GM19193 (cell line): Measurements from ENCODE around the gene DMKN.

Experiments used
- POLR2A ChIP-seq: IDR thresholded peaks from 4 replicates; pipeline ENCODE4 v1.6.1; 2011; ENCODE audit not compliant: insufficient read depth, insufficient read length; ENCODE audit errors: extremely low read depth

DMKN gene

DNA sequence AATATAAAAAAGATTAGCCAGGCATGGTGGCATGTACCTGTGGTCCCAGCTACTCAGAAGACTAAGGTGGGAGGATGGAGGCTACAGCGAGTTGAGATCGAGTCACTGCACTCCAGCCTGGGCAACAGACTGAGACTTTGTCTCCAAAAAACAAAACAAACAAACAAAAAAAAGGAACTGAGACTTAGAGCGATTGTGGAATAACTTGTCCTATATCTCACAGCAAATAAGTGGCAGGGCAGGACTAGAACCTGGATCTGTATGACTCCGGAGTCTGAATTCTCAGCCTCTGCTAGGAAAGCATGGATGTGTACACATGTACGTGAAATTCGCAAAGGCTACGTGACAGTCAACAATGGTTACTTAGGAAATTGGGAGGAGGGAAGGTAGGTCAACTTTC lies 43.3 kb downstream of the DMKN start:
- TF ChIP-seq POLR2A, result no peak

DNA sequence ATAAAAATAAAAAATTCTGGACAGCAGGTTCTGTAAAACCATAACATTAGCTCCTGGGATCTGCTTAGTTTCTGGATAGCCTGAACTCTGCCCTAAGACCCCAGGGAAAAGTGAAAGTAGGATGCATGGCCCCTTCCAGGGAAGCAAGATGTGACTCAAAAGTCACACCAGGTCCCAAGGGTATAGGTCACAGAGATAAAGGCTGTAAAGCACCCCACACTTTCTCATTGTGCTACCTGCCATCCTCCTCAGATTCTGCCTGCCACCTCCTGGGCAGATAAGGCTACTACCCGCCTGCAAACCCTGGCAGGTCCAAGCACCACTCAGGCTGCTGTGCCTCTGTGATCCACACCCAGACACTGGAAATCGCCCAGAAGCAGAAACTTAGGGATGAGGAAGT lies 44.8 kb downstream of the DMKN start:
- TF ChIP-seq POLR2A, result no peak

DNA sequence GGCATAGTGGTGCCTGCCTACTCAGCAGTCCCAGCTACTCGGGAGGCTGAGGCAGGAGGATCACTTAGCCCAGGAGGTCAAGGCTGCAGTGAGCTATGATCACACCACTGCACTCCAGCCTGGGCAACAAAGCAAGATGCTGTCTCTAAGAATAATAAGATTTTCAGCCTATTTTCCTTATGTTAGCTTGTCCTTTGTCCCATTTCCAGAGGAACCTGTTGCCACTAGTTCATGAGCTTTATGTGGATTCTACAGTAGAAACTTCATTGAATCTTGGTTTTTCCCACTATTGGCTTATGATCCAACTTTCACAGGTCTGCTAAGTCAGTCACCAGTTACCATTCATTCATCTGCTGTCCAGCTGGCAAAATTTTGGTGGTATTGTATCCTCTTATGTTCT lies 47.2 kb downstream of the DMKN start:
- no peak for TF ChIP-seq POLR2A

DNA sequence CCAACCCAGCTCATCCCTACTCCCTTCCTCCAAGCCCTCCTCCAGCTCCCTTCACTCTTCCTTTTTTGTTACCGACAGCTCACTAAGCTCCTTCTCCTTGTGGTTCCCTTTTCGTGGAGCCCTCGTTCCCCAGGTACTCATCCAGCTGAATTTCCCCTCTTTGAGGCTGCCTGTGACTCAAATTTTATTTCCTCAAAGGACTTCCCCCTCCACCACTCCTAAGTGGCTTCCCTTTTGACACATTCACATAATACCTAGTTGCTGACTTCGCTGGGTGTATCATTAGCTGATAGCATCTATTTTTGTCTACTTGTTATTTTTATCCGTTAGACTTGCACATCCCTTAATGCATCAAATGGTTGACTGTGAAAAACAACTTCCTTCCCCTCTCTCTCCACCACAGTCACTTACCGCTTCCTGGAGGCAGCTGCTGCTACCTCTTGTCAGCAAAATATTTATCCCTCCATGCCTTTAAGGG lies 50.9 kb downstream of the DMKN start:
- no peak for TF ChIP-seq POLR2A

DNA sequence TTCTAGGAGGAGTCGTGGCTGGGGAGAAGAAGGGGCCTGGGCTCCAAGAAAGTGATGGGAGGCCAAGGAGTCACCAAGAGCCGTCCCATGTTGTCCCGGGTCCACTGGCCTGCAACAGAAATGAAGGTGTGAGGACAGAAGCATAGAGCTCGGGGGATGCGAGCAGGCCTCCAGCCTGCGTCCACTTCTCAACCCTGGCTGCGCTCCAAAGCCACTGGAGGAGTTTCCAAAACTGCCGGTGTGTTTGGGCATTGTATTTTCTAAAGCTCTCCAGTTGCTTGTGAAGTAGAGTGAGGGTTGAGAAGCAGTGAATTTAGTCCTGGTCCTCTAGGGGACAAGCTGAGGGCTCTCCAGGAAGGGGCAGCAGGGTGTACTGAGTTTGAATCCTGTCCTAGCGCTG lies 52.4 kb downstream of the DMKN start:
- no peak for TF ChIP-seq POLR2A

DNA sequence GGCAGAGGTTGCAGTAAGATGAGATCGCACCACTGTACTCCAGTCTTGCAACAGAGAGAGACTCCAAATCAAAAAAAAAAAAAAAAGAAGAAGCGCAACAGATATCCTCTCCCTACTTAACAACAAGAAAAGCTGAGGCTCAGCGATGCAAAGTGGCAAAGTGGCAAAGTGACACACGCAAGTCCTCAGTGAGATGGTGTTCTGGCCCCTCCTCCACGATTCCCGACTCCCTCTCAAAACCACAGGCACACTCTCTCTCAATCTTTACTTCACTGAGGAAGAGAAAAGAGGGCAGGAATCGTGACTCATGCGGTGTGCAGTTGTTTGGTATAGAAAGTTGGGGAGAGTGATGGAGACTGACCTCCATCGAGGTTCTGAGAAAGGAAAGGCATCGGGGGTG lies 52.8 kb downstream of the DMKN start:
- TF ChIP-seq POLR2A, result no peak

DNA sequence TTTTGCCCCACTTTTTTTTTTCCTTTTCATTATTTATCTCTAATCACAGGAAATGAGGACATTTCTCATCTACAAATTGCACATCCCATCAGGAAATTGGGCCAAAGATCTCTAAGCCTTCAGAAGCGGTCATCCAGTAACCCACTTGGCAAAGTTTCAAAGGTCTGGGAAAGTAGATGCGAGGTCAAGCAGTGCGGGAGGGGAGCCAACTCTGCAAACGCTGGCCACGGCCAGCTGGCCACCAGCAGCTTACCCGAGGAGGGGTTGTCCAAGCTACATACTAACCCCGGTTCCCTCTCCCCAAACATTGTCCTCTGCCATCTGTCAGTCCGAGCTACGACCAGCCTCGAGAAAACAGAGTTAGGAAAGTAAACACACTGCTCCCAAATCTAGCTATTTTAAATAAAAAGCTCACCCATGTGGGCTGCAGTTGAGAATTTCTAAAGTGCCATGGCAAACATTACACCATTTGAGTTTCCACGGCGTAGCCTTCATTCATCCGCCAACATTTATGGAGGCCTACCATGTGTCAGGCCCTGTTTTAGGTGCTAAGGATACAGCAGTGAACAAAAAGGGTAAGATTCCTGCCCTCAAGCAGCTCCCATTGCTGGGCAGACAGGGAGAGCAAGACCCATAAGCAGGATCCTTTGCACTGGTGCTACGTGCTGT lies 53.9 kb downstream of the DMKN start:
- TF ChIP-seq POLR2A, result no peak

DNA sequence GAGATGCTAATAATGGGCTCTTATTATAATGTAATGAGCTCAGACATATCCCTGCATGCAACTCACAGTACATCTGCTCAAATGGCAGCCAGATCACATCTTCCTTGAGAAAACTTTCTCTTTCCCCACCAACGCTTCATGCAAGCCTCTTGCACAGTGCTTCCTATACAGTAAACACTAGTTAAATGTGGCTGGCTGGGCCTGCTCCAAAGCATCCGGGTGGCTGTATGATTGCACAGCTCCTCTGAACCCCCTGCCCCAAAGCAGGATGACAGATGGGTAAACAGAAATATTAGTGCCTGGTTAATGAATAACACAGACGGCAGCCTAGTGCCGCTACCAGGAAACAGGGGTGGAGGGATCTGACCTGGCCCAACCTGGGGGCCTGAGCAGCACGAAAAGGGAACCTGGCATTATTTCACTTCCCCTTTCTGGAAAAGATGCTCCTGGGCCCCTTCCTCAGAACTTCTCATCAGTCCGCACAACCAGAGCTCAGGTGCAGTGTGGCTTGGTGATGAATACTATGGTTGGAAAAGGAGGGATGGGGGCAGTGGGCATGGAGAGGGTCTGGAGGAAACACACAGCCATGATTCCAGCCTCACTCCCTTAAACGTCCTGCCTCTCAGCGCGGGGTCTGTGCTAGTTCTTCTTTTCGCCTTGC lies 54.6 kb downstream of the DMKN start:
- TF ChIP-seq POLR2A, result peak; percentile 15

DNA sequence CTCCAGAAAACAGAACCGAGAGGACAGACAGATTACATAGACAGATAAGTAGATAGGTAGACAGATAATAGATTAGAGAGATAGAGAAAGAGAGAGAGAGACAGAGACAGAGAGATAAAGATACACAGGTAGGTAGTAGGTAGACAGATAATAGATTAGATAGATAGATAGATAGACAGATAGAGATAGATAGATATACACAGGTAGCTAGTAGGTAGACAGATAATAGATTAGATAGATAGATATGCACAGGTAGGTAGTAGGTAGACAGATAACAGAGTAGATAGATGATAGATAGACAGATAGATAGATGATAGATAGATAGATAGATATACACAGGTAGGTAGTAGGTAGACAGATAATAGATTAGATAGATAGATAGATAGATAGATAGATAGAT lies 55.3 kb downstream of the DMKN start:
- no peak for TF ChIP-seq POLR2A

DNA sequence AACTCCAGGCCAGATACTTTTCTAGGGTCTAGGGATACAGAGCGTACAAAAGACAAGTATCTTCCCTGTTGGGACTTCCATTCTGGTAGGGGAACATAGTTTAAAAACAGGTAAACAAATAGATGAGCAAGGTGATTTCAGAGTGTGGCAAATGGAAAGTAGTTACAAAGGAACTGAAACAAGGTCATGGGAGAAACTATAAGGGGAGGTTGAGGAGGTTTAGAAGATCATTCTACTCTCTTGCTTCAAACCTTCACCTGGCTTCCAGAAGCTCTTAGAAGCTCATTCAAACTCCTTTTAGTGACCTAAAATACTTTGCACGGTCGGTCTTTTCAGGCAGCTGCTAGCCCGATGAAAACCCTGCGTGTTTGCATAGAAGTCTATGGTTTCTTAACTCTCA lies 56.3 kb downstream of the DMKN start:
- no peak for TF ChIP-seq POLR2A

DNA sequence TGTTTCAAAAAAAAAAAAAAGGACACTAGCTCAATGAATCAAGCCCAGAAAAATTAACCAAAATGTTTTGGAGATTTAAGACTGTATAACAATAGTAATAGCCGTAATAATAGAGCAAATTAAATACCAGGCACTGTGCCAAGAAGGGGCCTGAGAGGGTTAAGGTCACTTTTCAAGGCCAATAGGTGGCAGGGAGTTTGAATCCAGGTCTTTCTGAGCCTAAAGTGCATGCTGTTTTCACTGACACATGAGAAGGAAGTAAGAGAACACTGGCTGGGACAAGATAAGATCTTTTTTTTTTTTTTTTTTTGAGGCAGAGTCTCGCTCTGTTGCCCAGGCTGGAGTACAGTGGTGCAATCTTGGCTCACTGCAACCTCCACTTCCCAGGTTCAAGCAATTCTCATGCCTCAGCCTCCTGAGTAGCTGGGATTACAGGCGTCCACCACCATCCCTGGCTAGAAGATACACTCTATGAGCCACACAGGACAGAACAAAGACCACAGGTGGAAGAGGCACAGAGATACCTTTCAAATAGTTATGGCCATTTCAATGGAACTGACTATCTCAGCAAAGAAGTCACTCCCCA lies 57.7 kb downstream of the DMKN start:
- no peak for TF ChIP-seq POLR2A

DNA sequence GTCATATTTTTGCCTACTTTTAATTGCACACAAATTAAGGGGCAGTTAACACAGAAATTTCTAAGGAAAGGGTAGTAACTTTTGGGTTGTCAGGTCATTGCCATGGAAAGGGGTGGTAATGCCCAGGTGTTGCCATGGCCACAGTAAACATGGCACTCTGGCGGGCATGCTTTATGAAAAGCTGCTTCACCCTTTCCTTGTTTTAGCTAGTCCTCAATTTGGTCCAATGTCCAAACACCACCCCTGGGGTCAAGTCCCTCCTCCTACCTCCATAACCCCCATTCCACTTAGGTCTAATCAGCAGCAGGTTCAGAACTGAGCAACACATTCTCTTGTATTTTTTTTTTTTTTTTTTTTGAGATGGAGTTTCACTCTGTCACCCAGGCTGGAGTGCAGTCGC lies 58.8 kb downstream of the DMKN start:
- no peak for TF ChIP-seq POLR2A

DNA sequence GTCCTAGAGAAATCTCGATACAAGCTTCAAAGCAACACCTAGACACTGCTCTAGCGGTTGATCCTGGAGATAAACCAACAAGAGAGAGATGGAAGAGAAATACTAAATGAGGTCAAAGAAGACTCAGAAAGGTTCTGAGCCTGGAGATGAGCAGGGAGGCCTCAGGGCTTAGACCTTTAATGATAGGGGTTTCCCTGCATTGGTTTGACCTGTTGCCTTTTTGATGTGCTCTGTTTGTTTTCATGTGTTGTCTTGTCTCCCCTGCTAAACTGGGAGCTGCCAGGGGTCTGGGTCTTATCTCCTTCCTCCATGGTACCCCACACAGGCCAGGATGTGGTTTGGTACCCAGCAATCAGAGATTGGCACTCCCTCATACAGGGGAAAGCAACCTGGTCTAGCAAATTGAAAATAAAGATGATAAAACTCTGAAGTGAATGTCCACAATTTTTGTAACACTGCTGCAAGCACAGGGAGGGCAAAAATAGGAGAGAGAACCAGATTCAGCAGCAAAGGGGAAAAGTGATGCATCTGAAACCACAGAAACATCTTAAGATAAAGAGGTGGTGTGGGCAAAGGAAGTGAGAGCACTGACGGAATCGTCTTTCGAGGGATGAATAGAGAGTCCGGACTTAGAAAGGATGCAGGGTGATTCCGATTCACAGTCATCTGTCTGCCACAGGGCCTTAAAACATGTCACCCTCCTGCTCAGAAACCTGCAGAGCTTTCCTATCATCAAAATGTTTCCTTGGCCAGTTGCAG lies 61.9 kb downstream of the DMKN start:
- TF ChIP-seq POLR2A, result no peak

DNA sequence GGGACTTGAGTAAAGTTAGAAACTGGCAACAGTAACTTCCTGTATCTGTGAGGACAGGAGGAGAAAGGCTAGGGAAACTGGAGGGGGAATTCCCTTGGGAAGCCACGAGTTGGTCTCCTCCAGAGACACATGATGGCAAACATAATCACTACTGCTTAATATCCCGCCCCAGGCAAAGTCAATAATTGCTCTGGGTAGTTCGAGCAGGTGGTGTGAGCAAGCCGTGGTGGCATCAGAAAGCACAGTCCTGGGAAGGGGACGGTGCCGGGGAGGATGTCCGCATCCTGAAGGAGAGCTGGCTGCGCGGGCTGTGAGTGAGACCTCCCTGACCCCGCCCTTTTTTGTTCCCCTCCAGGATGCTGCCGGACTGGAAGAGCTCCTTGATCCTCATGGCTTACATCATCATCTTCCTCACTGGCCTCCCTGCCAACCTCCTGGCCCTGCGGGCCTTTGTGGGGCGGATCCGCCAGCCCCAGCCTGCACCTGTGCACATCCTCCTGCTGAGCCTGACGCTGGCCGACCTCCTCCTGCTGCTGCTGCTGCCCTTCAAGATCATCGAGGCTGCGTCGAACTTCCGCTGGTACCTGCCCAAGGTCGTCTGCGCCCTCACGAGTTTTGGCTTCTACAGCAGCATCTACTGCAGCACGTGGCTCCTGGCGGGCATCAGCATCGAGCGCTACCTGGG lies 63.9 kb downstream of the DMKN start:
- no peak for TF ChIP-seq POLR2A

DNA sequence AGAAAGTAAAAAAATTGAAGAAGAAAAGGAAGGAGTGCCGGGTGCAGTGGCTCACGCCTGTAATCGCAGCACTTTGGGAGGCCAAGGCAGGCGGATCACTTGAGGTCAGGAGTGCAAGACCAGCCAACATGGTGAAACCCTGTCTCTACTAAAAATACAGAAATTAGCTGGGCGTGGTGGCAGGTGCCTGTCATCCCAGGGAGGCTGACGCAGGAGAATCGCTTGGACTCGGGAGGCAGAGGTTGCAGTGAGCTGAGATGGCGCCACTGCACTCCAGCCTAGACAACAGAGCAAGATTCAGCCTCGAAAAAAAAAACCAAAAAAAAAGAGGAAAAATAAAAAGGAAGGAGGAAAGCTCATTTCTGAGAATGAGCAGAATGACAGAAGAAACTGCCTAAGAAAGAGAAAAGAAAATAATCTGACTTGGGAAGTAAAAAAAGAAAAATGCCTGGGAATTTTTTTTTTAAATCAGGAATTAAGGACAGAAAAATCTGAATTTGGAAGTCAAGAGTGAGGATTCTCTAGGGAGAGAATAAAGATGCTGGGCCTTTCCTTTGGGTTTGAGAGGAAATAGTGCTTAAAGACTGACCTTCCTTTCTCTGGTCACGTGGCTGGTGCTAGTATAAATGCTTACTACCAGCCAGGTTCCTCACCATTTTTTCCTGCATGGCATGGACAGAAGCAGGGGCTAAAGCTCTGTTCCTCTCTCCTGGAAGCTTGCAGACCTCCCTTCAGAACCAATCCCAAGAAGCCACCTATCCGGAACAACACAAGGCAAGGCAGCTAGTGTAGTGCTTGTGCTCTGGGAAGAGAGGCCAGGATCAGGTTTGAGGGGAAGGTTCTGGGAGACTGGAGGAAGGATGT lies 65.6 kb downstream of the DMKN start, which contains the start of gene FFAR2:
FFAR2 (plus strand) TSS at position 652 of the 864 bp plus-strand sequence. CDS start 1,458 bp downstream, outside the sequence.
- no peak for TF ChIP-seq POLR2A
